GM12878 (cell line): ENCODE data around the gene C11orf16. TPM values are rescaled to one million over a fixed set of nuclear protein-coding genes. Genes with fewer than 3 reads are reported as not detected.

Experiments used
- ATAC-seq: fragments of 200-7000 bp; cut with Tn5 transposase; 3 replicates; pipeline ENCODE4 v1.9.1; 2020; ENCODE audit warnings: mild to moderate bottlenecking, moderate library complexity
- BruUV-seq: library from RNA; stranded (reverse); fragments of 400-500 nt; replicated peaks from 2 replicates; lab custom pipeline; 2021; lab: Mats Ljungman, UMichigan
- CTCF ChIA-PET: fragments of 300-600 bp; sonication (Branson Sonifier 250); formaldehyde crosslinking; extraction: SDS; loops from one replicate; lab custom pipeline; 2021; ENCODE audit warnings: inconsistent platforms; lab: Yijun Ruan, JAX
- POLR2A ChIA-PET: fragments of 350-600 bp; formaldehyde crosslinking; extraction: SDS; loops from one replicate; lab custom pipeline; 2021; ENCODE audit warnings: inconsistent platforms; lab: Charles Lee
- RAD21 ChIA-PET: fragments of 300-600 bp; sonication (Branson Sonifier 250); formaldehyde crosslinking; loops from one replicate; lab custom pipeline; 2023; ENCODE audit warnings: antibody characterized with exemption; ENCODE audit not compliant: unreplicated experiment; lab: Charles Lee
- SMC1A ChIA-PET: fragments of 300-600 bp; sonication (Branson Sonifier 250); formaldehyde crosslinking; loops from one replicate; lab custom pipeline; 2023; ENCODE audit not compliant: unreplicated experiment, uncharacterized antibody; lab: Charles Lee
- DNase-seq: peaks from one replicate; pipeline ENCODE4 v3.0.0-alpha.2; 2011; ENCODE audit warnings: low read depth, low spot score
- FAIRE-seq: peaks from 3 replicates; lab custom pipeline; 2011; peaks lifted over from hg19 to GRCh38; lab: Jason Lieb, UNC
- H2AFZ ChIP-seq: 2 replicates; pipeline ENCODE4 v1.6.0; 2011; ENCODE audit warnings: low read depth, low read length, control low read depth; ENCODE audit not compliant: control insufficient read depth
- H3K27ac ChIP-seq: 2 replicates; pipeline ENCODE4 v1.5.1; 2011; ENCODE audit warnings: control low read depth; ENCODE audit not compliant: control insufficient read depth, insufficient read depth
- H3K27me3 ChIP-seq, 2 experiments: replicated peaks in 1 of 2; 2 replicates each; pipeline versions ENCODE4 v1.6.0 to v1.6.1; 2011; ENCODE audit warnings: low read length in 1 of 2; ENCODE audit not compliant: control insufficient read depth in 2 of 2, insufficient read depth in 2 of 2
- H3K36me3 ChIP-seq, 2 experiments: 2 replicates each; pipeline ENCODE4 v1.5.1; 2011; ENCODE audit warnings: low read length in 1 of 2; ENCODE audit not compliant: control insufficient read depth in 2 of 2, insufficient read depth in 2 of 2
- H3K4me1 ChIP-seq: 2 replicates; pipeline ENCODE4 v1.6.1; 2011; ENCODE audit warnings: mild to moderate bottlenecking, low read length, moderate library complexity, mixed read lengths; ENCODE audit not compliant: control insufficient read depth, insufficient read depth
- H3K4me2 ChIP-seq: 2 replicates; pipeline ENCODE4 v1.6.0; 2011; ENCODE audit warnings: control low read depth; ENCODE audit not compliant: control insufficient read depth, insufficient read depth
- H3K4me3 ChIP-seq: fragments of 200-600 bp; sonication (generic); 2 replicates; pipeline ENCODE4 v1.5.1; 2016
- H3K79me2 ChIP-seq: 2 replicates; pipeline ENCODE4 v1.6.0; 2011; ENCODE audit warnings: low read length; ENCODE audit not compliant: control insufficient read depth, insufficient read depth
- H3K9ac ChIP-seq: 2 replicates; pipeline ENCODE4 v1.8.0; 2011; ENCODE audit warnings: low read length, control low read depth, mixed read lengths; ENCODE audit not compliant: control insufficient read depth, insufficient read depth
- H3K9me3 ChIP-seq: replicated peaks from 3 replicates; pipeline ENCODE4 v1.5.1; 2011; ENCODE audit warnings: mild to moderate bottlenecking, low read length; ENCODE audit not compliant: control insufficient read depth, insufficient read depth
- H4K20me1 ChIP-seq: 2 replicates; pipeline ENCODE4 v1.6.0; 2011; ENCODE audit not compliant: control insufficient read depth, insufficient read depth
- HDAC6 ChIP-seq: fragments of 200-600 bp; sonication (generic); IDR thresholded peaks from one replicate; pipeline ENCODE4 v1.8.0; 2017; ENCODE audit warnings: antibody characterized with exemption; ENCODE audit not compliant: unreplicated experiment
- RFX5 ChIP-seq: IDR thresholded peaks from 2 replicates; pipeline ENCODE4 v1.6.1; 2011; ENCODE audit warnings: low read depth, low read length, improper control_type of control experiment
- SUPT20H ChIP-seq: IDR thresholded peaks from 2 replicates; pipeline ENCODE4 v1.6.1; 2011; ENCODE audit warnings: low read depth, mild to moderate bottlenecking, low read length, moderate library complexity, borderline replicate concordance; ENCODE audit not compliant: control insufficient read depth
- SUZ12 ChIP-seq: fragments of 200-600 bp; sonication (generic); IDR thresholded peaks from one replicate; pipeline ENCODE4 v1.6.1; 2018; ENCODE audit warnings: antibody characterized with exemption, mild to moderate bottlenecking; ENCODE audit not compliant: unreplicated experiment
- USF1 ChIP-seq: IDR thresholded peaks from 2 replicates; pipeline ENCODE4 v1.6.1; 2011; ENCODE audit warnings: borderline replicate concordance, low read depth, mild to moderate bottlenecking, moderate library complexity, mixed read lengths, low read length; ENCODE audit not compliant: insufficient read depth; ENCODE audit errors: extremely low read length
- WGBS: methylation state at CpG from one replicate; pipeline ENCODE4 v1.1.6; 2016; ENCODE audit warnings: low lambda C conversion rate; ENCODE audit not compliant: insufficient replicate concordance, insufficient coverage; ENCODE audit errors: missing lambda C conversion rate; 5-methylcytosine and 5-hydroxymethylcytosine counted together
- in situ Hi-C: fragments of 300-500 bp; cut with MboI; formaldehyde crosslinking; loops from 9 replicates; pipeline ENCODE4 v1.14.3; 2018; ENCODE audit warnings: mixed read lengths
- intact Hi-C: fragments of 100-400 bp; cut with micrococcal nuclease; formaldehyde crosslinking; loops from one replicate; pipeline ENCODE4 v1.14.2; 2022; ENCODE audit not compliant: unreplicated experiment
- polyA plus RNA-seq, 11 experiments: library from polyadenylated mRNA; depleted of rRNA in 4 of 11; unstranded in 6 of 11; stranded (reverse) in 5 of 11; fragments of >200 nt; fragmentation: Nextera tagmentation in 4 of 11; fragmentation: Illumina TruSeq in 1 of 11; extraction: Ambion mirVana in 4 of 11; extraction: Trizol in 1 of 11; gene quantifications; 1 replicate in 1 of 11; 2 replicates in 10 of 11; pipeline versions ENCODE4 v1.2.1 to v1.2.3, GENCODE V29; 2011 to 2016; ENCODE audit warnings: inconsistent platforms in 2 of 11, missing spikeins in 2 of 11, low read depth in 1 of 11
- total RNA-seq, 4 experiments: library from RNA; depleted of rRNA in 3 of 4; stranded (reverse); fragments of >200 nt in 3 of 4; fragmentation: Illumina TruSeq in 1 of 4; extraction: Trizol in 1 of 4; gene quantifications; 2 replicates each; pipeline versions ENCODE4 v1.2.1 to v1.2.3, GENCODE V29; 2013 to 2021

Gene C11orf16
- total and polyA plus RNA-seq, 10 of the 15 experiments (the other 5 are each of a cell fraction or from before 2014, with no cell fraction given): 0.05 to 0.39 (median 0.32) TPM; not detected in 7

- Histone ChIP-seq H3K4me1 (no peaks in the 10 kb centered on the region), H3K4me3 (peak overlapping the region; percentile 57; the same call in 1 of the 2 replicates), H3K9ac (no peak overlapping the region), H3K4me2 (peak overlapping the region; percentile 85), H2AFZ (no peak overlapping the region), H3K79me2 (no peaks in the 10 kb centered on the region), H3K27me3 (peaks cover 3 to 8% of the 10 kb centered on the region in 2 experiments; a peak in 1 of 4 replicates), H3K27ac (no peak overlapping the region), H3K9me3 (no peaks in the 10 kb centered on the region), H3K36me3 (no peaks in the 10 kb centered on the region), H4K20me1 (no peaks in the 10 kb centered on the region)
- SMC1A ChIA-PET: interaction anchor here (0.6 kb wide), 1 partner anchor 1386 kb away, joined by 3 read pairs; no protein-coding TSS in a partner anchor
- WGBS: 32% methylated on average over 15 of the region's 27 CpGs
- RAD21 ChIA-PET: no interaction called here
- no peak for FAIRE-seq
- in situ Hi-C loops: no loop called here
- DNase-seq: no peak
- ATAC-seq: no peak; the same call in 2 of the 3 replicates
- BruUV-seq: no TSS peak
- intact Hi-C loops: no loop called here
- CTCF ChIA-PET: no interaction called here
- POLR2A ChIA-PET: no interaction called here
- no peak for TF ChIP-seq SUPT20H
- peak; percentile 10 for TF ChIP-seq USF1
Measured at GRCh38 chr11:8871171-8871775, 61.5 kb downstream of the C11orf16 start.

- in situ Hi-C loops: no loop called here
- no peaks in the 10 kb centered on the region for H3K36me3 ChIP-seq
- peak; percentile 18 for TF ChIP-seq HDAC6
- TF ChIP-seq RFX5: no peak
- peak; percentile 54 for TF ChIP-seq SUZ12
- TF ChIP-seq, all 136 proteins: peak for 2
- ChIA-PET POLR2A (no interaction called here), RAD21 (interaction anchor here (0.9 kb wide), 1 partner anchor 36 kb away, joined by 3 read pairs; no protein-coding TSS in a partner anchor), CTCF (no interaction called here), SMC1A (no interaction called here)
- H3K4me1 ChIP-seq: no peaks in the 10 kb centered on the region
- H3K4me2 ChIP-seq: peak overlapping the region; percentile 85
- H3K27ac ChIP-seq: no peak overlapping the region
- H3K9ac ChIP-seq: no peak overlapping the region
- no peak for FAIRE-seq
- WGBS: under 1% methylated on average over 33 of the region's 81 CpGs
- ATAC-seq: peak; percentile 55
- no TSS peak for BruUV-seq
- no peaks in the 10 kb centered on the region for H4K20me1 ChIP-seq
- H3K4me3 ChIP-seq: peak overlapping the region; percentile 57; the same call in 1 of the 2 replicates
- H3K79me2 ChIP-seq: no peaks in the 10 kb centered on the region
- H2AFZ ChIP-seq: peak overlapping the region; percentile 2
- intact Hi-C loops: no loop called here
- no peaks in the 10 kb centered on the region for H3K9me3 ChIP-seq
- no peak for DNase-seq
- peaks cover 3 to 8% of the 10 kb centered on the region in 2 experiments; a peak in 1 of 4 replicates for H3K27me3 ChIP-seq
Measured at GRCh38 chr11:8870411-8871170, 62.2 kb downstream of the C11orf16 start.
